Common myeloid progenitor, CD34-positive (primary cell): Measurements from ENCODE around the gene COIL. TPM values are rescaled to one million over a fixed set of nuclear protein-coding genes. Genes with fewer than 3 reads are reported as not detected.

ENCODE experiments used
- CTCF ChIA-PET: fragments of 350-600 bp; sonication (Branson Sonifier 250); formaldehyde crosslinking; loops from one replicate; lab custom pipeline; 2021; ENCODE audit warnings: antibody characterized with exemption; lab: Charles Lee
- POLR2A ChIA-PET: fragments of 350-600 bp; sonication (Branson Sonifier 250); formaldehyde crosslinking; loops from one replicate; lab custom pipeline; 2021; ENCODE audit warnings: antibody characterized with exemption; lab: Charles Lee
- DNase-seq, 3 donors: peaks; one replicate each; pipeline versions ENCODE4 v3.0.0 to v3.0.0-alpha.2; 2013
- H3K27ac ChIP-seq, 2 experiments: 1 replicate in 1 of 2; 2 replicates in 1 of 2; pipeline ENCODE4 v1.7.0; 2013; ENCODE audit warnings: inconsistent platforms in 2 of 2, low read length in 2 of 2, mild to moderate bottlenecking in 2 of 2, low read depth in 1 of 2, moderate library complexity in 1 of 2; ENCODE audit not compliant: severe bottlenecking in 2 of 2, insufficient read depth in 1 of 2, poor library complexity in 1 of 2
- H3K27me3 ChIP-seq, 5 experiments: replicated peaks in 2 of 5; 1 replicate in 3 of 5; 2 replicates in 2 of 5; pipeline versions ENCODE4 v1.6.1 to v1.7.0; 2013; ENCODE audit warnings: low read length in 4 of 5, mild to moderate bottlenecking in 2 of 5, moderate library complexity in 2 of 5, inconsistent platforms in 1 of 5; ENCODE audit not compliant: insufficient read depth in 5 of 5, control insufficient read depth in 4 of 5
- H3K36me3 ChIP-seq, 4 experiments: 1 replicate in 2 of 4; 2 replicates in 2 of 4; pipeline versions ENCODE4 v1.6.1 to v1.7.0; 2013; ENCODE audit warnings: low read length in 3 of 4, control low read depth in 1 of 4, mild to moderate bottlenecking in 1 of 4; ENCODE audit not compliant: control insufficient read depth in 4 of 4, insufficient read depth in 4 of 4
- H3K4me1 ChIP-seq, 4 experiments: 1 replicate in 3 of 4; 2 replicates in 1 of 4; pipeline versions ENCODE4 v1.6.1 to v1.7.1; 2013; ENCODE audit warnings: low read length in 3 of 4, mild to moderate bottlenecking in 3 of 4, control low read depth in 1 of 4, inconsistent platforms in 1 of 4, moderate library complexity in 1 of 4; ENCODE audit not compliant: control insufficient read depth in 4 of 4, insufficient read depth in 4 of 4; ENCODE audit errors: control extremely low read depth in 1 of 4
- H3K4me3 ChIP-seq, 7 experiments: 1 replicate in 4 of 7; 2 replicates in 3 of 7; pipeline versions ENCODE4 v1.5.1 to v1.7.0; 2013; ENCODE audit warnings: mild to moderate bottlenecking in 7 of 7, low read length in 6 of 7, moderate library complexity in 6 of 7, inconsistent platforms in 2 of 7, low read depth in 2 of 7, control low read depth in 1 of 7; ENCODE audit not compliant: insufficient read depth in 4 of 7, control insufficient read depth in 1 of 7; ENCODE audit errors: extremely low read depth in 1 of 7
- H3K9me3 ChIP-seq, 5 experiments: 1 replicate in 4 of 5; 2 replicates in 1 of 5; pipeline versions ENCODE4 v1.6.1 to v1.7.1; 2013; ENCODE audit warnings: low read length in 4 of 5, mild to moderate bottlenecking in 2 of 5, inconsistent platforms in 1 of 5, low read depth in 1 of 5, moderate library complexity in 1 of 5; ENCODE audit not compliant: control insufficient read depth in 4 of 5, insufficient read depth in 2 of 5; ENCODE audit errors: control extremely low read depth in 1 of 5
- WGBS: methylation state at CpG from one replicate; pipeline ENCODE4 v1.1.5; 2013; ENCODE audit not compliant: insufficient coverage; 5-methylcytosine and 5-hydroxymethylcytosine counted together
- polyA plus RNA-seq: library from polyadenylated mRNA; unstranded; fragments of 120-200 nt; gene quantifications from one replicate; pipeline ENCODE4 v1.2.1, GENCODE V29; 2013

Gene COIL
- 17.5 TPM for polyA plus RNA-seq

- Histone ChIP-seq H3K4me1 (peaks cover 2 to 18% (median 9%) of the 10 kb centered on the region in 4 experiments), H3K27ac (peak within 1 kb of the TSS; percentile 89 to 96), H3K36me3 (peaks cover 0 to 5% (median 1%) of the 10 kb centered on the region in 4 experiments), H3K4me3 (peak within 1 kb of the TSS; percentile 78 to 98 (median 85)), H3K9me3 (no peaks in the 10 kb centered on the region), H3K27me3 (no peaks in the 10 kb centered on the region)
- WGBS: 0% methylated on average over 42 of the region's 59 CpGs
- DNase-seq: peak; percentile 94 to 97 (median 96)
- ChIA-PET CTCF (interaction anchor here (1.3 kb wide), 1 partner anchor 21 kb away, joined by 4 read pairs; no protein-coding TSS in a partner anchor), POLR2A (no interaction called here)
Observed at GRCh38 chr17:56960596-56961538, at the start of gene COIL. TSS of gene COIL (minus strand) at chr17:56961050. CDS start at chr17:56961019, 31 bp downstream.

- Histone ChIP-seq H3K27me3 (peaks cover 0 to 11% (median 6%) of the 10 kb centered on the region in 5 experiments), H3K9me3 (no peaks in the 10 kb centered on the region), H3K4me3 (no peak overlapping the region), H3K4me1 (peaks cover 2 to 16% (median 7%) of the 10 kb centered on the region in 4 experiments), H3K36me3 (no peaks in the 10 kb centered on the region), H3K27ac (no peak overlapping the region)
- WGBS: 90% methylated on average over 1 of the region's 3 CpGs
- POLR2A ChIA-PET: no interaction called here
- CTCF ChIA-PET: interaction anchor here (1.1 to 3.2 kb wide), 4 partner anchors 11 to 70 kb away, joined by 3 to 10 read pairs (median 4); no protein-coding TSS in a partner anchor
- no peak for DNase-seq
Observed at GRCh38 chr17:57010487-57010886, 49.6 kb upstream of the COIL start.

GRCh38 chr17:57009737-57010445 lies 49.0 kb upstream of the COIL start:
- CTCF ChIA-PET: interaction anchor here (1.1 to 3.2 kb wide), 5 partner anchors 11 to 70 kb away, joined by 3 to 10 read pairs (median 5); no protein-coding TSS in a partner anchor
- Histone ChIP-seq H3K27ac (no peak overlapping the region), H3K27me3 (peaks cover 0 to 11% (median 6%) of the 10 kb centered on the region in 5 experiments), H3K4me1 (peaks cover 4 to 22% (median 11%) of the 10 kb centered on the region in 4 experiments), H3K9me3 (no peaks in the 10 kb centered on the region), H3K4me3 (no peak overlapping the region), H3K36me3 (no peaks in the 10 kb centered on the region)
- peak; percentile 46 to 64 (median 61) for DNase-seq
- WGBS: 32% methylated on average over 5 of the region's 7 CpGs
- POLR2A ChIA-PET: no interaction called here

- ChIA-PET POLR2A (no interaction called here), CTCF (interaction anchor here (1.4 to 3.2 kb wide), 4 partner anchors 9 to 42 kb away, joined by 3 to 10 read pairs (median 5); no protein-coding TSS in a partner anchor)
- DNase-seq: no peak
- peaks cover 0 to 11% (median 6%) of the 10 kb centered on the region in 5 experiments for H3K27me3 ChIP-seq
- no peaks in the 10 kb centered on the region for H3K9me3 ChIP-seq
- WGBS: 70% methylated on average over 2 of the region's 2 CpGs
- H3K36me3 ChIP-seq: no peaks in the 10 kb centered on the region
- H3K4me3 ChIP-seq: no peak overlapping the region
- peaks cover 8 to 31% (median 14%) of the 10 kb centered on the region in 4 experiments for H3K4me1 ChIP-seq
- no peak overlapping the region for H3K27ac ChIP-seq
Observed at GRCh38 chr17:57008958-57009357, 48.1 kb upstream of the COIL start.

DNA sequence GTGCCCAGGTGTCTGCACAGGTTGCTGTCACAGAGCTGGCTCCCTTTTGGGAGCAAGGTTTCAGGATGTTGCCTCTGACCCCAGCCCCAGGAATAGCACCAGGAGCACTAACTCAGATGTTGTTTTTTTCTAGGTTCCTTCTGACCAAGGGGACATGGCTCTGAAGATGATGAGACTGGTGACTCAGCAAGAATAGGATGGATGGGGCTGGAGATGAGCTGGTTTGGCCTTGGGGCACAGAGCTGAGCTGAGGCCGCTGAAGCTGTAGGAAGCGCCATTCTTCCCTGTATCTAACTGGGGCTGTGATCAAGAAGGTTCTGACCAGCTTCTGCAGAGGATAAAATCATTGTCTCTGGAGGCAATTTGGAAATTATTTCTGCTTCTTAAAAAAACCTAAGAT lies 45.2 kb upstream of the COIL start:
- Histone ChIP-seq H3K4me3 (no peak overlapping the region), H3K27ac (no peak overlapping the region), H3K9me3 (no peaks in the 10 kb centered on the region), H3K27me3 (peaks cover 0 to 7% (median 0%) of the 10 kb centered on the region in 5 experiments), H3K36me3 (peaks cover 0 to 5% (median 0%) of the 10 kb centered on the region in 4 experiments), H3K4me1 (peaks cover 8 to 36% (median 14%) of the 10 kb centered on the region in 4 experiments)
- ChIA-PET CTCF (interaction anchor here (1.2 kb wide), 1 partner anchor 16 kb away, joined by 3 read pairs; no protein-coding TSS in a partner anchor), POLR2A (interaction anchor here (0.5 kb wide), 1 partner anchor 30 kb away, joined by 4 read pairs; no protein-coding TSS in a partner anchor)
- peak in 2 of 3 donors; percentile 24 to 35 for DNase-seq
- 100% methylated on average over 2 of the region's 2 CpGs for WGBS

- CTCF ChIA-PET: interaction anchor here (1.2 kb wide), 1 partner anchor 15 kb away, joined by 3 read pairs; no protein-coding TSS in a partner anchor
- no peak overlapping the region for H3K27ac ChIP-seq
- H3K4me3 ChIP-seq: peak overlapping the region in 1 of 7 experiments; percentile 7
- peaks cover 8 to 34% (median 13%) of the 10 kb centered on the region in 4 experiments for H3K4me1 ChIP-seq
- peaks cover 0 to 7% (median 0%) of the 10 kb centered on the region in 5 experiments for H3K27me3 ChIP-seq
- H3K9me3 ChIP-seq: no peaks in the 10 kb centered on the region
- H3K36me3 ChIP-seq: peaks cover 0 to 10% (median 0%) of the 10 kb centered on the region in 4 experiments
- POLR2A ChIA-PET: no interaction called here
- WGBS: 35% methylated on average over 7 of the region's 8 CpGs
- peak; percentile 11 to 83 (median 69) for DNase-seq
Observed at GRCh38 chr17:57004944-57005579, 44.2 kb upstream of the COIL start.
